GM20431 (cell line): ENCODE results near the gene ERMARD.

ENCODE experiments used
- in situ Hi-C: fragments of 300-500 bp; cut with MseI, MboI; formaldehyde crosslinking; loops from one replicate; pipeline ENCODE4 v1.15.0; 2020; ENCODE audit warnings: low sequenced_read_pairs; ENCODE audit not compliant: unreplicated experiment

The ERMARD gene

DNA sequence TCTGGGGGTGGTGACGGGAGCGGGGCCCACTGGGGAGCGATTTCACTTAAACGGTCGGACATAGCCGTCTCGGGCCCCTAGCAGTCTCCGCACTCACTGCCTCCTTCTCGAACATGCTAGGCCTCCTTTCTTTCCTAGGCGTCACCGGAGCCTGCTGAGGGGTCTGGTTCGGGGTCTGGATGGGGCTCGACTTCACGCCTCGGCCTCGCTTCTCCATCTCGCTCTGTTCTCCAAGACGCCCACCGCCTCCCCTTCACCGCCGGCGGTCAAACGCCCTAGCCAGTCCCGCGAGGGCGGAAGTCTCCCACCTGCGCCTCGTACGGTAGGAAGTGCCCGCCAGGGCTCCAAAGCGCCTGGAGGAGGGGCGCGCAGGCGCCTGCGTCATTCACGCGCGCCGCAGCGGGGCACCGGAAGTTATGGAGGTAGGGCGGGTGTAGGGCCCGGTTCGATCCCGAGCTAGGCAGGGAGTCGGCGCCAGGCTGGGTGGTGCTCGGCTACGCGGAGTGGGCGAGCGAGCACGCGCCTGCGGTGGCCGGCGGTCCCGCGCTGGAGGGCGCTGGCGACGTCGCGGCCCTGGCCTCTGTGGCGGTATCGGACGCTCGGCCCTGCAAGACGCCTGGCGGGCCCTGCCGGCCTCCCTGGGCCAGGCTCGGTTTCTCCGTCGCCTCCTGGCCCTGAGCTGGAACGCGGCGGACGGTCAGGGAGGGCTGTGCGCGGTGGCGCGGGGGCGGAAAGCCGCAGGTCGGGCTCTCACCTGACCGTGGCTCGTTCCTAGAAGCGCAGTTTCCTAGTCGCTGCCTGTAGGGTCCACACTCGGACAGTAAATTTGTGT lies at the start of gene ERMARD, which contains the start of gene DYNLT2:
ERMARD (plus strand) TSS at position 381 of the 832 bp plus-strand sequence; CDS start at position 417, 36 bp downstream.
DYNLT2 (minus strand) TSS at position 331 of the 832 bp plus-strand sequence; CDS start at position 217, 114 bp downstream.
- in situ Hi-C loops, result no loop called here

DNA sequence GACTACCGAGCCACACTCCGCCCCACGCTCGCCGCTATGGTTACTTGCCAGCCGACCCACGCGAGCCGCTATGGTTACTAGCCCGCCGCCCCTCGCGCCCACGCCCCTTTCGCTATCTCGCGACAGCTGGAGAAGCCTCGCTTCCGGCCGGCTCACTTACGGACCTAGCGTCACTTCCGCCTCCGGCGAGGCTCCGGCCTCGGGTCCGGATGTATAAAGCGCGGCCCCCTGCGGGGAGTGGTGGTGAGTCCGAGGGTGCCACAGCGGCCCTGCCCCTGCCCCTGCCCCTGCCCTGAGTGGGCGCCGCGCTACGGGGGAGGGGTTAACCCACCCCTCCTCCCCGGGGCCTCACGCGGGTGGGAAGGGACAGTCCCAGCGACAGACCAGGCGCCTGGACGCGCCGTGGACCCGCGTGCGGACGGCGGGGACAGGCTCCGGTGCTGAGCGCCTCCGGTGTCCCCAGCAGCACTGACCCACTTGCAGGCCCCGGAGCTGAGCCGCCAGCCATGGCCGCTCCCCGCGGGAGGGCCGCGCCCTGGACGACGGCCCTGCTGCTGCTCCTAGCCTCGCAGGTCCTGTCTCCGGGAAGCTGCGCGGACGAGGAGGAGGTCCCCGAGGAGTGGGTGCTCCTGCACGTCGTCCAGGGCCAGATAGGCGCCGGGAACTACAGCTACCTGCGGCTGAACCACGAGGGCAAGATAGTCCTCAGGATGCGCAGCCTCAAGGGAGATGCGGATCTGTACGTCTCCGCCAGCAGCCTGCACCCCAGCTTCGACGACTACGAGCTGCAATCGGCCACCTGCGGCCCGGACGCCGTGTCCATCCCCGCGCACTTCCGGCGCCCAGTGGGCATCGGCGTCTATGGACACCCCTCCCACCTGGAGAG lies 49.2 kb upstream of the ERMARD start, which contains the start of the genes C6orf120 and WDR27:
C6orf120 (plus strand) TSS at position 173 of the 886 bp plus-strand sequence; CDS start at position 507, 334 bp downstream.
WDR27 (minus strand) TSS at position 76 of the 886 bp plus-strand sequence. CDS start 13,024 bp downstream, outside the sequence.
- in situ Hi-C loops, result no loop called here

DNA sequence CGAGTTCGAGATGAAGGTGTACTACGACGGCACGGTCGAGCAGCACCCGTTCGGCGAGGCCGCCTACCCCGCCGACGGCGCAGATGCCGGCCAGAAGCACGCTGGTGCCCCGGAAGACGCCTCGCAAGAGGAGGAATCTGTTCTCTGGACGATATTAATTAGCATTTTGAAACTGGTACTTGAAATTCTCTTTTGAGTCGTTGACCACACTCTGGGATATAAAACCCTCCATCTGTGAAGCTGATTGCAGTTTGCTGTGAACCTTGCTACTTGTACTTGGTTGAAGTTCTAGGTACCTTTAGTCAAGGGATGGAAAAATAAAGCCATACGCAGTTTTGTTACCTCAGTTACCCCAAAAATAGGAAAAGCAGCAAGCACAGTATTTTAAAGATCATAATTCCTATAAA lies 48.6 kb upstream of the ERMARD start:
- in situ Hi-C loops, result no loop called here

DNA sequence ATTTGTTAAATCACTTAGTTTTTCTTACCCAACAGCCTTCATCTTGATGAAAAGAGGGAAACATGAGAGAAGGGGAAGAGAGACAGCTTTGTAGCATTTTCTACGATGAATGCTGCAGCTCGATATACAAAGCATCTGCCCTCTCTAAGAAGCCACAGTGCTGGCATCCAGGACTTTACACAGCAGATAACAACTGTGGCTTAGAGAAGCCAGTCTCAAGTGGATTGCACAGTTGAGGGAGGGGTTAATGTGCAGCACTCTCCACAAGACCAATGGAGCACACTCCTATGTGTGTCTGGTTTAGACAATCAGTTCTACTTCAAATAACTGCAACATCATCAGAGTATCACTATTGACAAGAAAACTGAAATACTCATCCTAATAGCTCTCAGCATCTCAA lies 43.6 kb upstream of the ERMARD start:
- in situ Hi-C loops, result no loop called here

DNA sequence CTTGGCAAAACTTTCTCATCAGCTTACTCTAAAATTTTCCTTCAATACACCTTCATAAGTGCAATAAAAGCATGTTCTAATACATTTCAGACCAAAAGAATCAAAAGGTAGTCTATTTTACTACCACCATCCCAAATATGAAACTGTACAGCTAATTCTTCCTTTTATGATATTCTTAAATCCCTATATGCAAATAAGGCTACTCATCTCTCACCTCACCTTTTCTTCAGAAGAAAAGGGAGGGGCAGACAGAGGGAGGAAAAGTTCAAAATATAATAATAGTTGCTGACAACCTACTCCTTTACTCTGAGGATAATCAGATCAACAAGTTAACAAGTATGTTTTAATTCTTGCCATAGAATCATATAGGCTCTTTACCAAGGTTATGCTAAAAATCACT lies 42.1 kb upstream of the ERMARD start:
- in situ Hi-C loops, result no loop called here

DNA sequence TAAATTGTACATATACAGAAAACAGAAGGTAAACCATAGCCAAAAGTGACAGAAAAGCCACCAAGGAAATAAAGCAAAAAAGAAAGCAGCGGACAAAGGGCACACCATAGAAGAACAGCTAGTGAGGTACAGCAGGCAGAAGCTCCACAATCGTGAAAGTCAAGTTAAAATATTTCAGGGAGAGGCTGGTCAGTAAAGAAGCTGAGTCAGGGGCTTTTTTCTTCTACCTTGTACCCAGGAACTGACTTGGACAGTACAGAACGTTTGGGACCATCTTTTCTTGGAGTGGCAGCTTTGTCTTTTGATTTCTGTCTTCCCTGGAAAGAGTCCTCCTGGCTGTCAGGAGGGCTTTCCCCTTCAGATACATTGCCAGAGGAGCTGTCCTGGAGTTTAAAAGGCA lies 41.4 kb upstream of the ERMARD start:
- in situ Hi-C loops, result no loop called here

DNA sequence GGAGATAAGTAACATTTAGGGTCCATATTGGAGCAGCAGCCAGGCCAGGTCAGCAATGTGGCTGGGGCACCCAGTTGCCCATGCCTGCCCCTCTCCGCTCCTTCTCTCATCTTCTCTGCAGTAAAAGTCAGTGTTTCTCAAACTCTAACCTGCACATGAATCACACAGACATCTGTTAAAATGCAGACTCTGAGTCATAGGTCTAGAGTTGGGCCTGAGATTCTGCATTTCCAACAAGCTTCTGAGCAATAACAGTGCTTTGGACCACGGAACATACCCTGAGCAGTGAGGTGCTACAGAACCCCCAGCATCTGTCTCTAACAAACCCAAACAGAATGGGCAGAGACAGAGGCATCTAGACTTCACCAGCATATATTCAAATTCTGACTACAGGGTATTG lies 37.2 kb upstream of the ERMARD start:
- in situ Hi-C loops, result no loop called here

DNA sequence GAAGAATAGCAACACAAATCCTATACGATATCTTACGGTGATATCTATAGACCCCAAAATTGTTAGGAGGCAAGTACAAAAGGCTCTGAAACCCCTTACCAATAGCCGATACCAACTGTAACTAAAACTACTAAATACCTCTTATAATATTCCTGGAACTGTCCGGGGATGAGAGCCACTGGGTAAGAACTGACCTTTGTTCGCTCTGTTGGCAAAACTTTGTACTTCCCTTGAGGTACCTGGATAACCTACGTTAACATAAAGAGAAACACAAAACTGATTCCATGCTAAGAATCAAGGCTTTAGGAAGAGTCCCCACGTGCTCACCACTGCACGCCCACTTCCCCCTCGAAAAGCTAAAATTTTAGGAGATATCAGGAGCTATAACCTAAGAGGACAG lies 36.8 kb upstream of the ERMARD start:
- in situ Hi-C loops, result no loop called here

DNA sequence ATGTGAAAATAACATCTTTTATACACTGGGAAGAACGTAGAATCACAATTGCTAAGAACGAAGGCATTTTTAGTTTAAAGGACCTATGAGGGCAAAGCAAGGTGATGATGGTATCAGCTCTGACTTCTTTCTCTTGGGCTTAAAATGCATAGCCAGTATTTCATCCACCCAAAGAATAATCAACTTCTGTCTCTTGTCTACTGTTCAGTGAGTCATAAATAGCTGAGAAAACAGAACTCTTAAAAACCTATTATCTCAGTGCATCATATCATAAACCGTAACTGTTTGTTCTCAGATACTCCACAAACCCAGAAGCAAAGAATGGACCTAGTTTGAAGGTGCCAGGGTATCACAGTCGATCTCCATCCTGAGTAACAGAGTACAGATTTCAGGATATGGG lies 32.3 kb upstream of the ERMARD start:
- in situ Hi-C loops, result no loop called here

DNA sequence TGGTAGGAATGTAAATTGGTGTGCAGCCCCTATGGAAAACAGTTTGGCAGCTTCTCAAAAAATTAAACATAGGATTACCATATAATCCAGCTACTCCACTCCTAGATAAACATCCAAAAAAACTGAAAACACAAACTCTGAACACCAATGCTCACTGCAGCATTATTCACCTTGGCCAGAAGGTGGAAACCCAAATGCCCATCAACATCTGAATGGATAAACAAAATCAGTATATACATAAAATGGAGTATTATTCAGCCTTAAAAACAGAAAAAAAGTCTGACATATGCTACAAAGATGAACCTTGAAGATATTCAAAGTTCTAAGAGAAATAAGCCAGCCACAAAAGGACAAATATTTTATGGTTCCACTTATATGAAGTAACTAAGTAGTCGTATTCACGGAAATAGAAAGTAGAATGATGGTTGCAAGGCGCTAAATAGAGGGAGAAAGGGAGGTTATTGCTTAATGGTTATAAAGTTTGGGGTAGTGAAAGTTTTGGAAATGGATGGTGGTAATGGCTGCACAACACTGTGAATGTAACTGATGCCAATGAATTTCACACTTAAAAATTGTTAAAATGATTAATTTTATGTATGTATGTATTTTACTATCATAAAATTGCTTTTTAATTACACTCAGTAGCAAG lies 31.1 kb upstream of the ERMARD start:
- in situ Hi-C loops, result no loop called here

DNA sequence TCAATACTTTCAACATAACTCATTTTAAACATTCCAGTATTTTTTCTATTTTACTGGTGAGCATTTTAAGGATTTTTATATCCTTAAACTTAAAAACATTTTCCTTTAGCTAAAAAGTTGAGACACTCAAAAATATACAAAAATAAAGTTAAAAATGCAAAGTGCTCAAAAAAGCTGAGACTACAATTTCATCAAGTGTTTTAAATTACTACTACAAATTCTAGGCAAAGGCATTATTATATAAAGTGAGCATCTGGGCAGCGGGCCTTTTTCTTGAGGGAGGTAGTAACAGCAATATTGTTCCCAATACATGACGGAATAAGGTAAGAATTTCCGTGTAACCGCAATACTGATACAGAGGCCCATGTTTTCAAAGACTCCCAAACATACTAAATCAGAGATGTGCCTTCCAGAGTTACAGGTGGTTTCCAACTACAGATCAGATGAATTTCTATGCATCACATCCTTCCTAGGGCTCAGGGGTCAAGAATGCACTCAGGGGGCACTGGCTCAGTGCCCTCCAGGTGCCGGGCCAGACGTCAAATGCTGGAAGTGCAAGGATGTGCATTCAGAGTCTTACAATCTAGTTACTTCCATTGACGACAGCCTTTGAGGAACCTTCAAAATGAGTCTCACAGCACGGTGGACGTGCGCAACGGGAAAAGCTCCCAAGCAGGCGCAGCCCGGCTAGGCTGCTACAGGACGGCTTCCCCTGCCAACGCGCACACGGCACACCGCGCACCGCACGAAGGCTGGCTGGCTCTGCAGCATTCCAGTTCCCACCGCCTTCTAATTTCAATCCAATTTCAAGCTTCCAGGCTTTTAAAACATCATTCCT lies 28.8 kb upstream of the ERMARD start:
- in situ Hi-C loops, result no loop called here

DNA sequence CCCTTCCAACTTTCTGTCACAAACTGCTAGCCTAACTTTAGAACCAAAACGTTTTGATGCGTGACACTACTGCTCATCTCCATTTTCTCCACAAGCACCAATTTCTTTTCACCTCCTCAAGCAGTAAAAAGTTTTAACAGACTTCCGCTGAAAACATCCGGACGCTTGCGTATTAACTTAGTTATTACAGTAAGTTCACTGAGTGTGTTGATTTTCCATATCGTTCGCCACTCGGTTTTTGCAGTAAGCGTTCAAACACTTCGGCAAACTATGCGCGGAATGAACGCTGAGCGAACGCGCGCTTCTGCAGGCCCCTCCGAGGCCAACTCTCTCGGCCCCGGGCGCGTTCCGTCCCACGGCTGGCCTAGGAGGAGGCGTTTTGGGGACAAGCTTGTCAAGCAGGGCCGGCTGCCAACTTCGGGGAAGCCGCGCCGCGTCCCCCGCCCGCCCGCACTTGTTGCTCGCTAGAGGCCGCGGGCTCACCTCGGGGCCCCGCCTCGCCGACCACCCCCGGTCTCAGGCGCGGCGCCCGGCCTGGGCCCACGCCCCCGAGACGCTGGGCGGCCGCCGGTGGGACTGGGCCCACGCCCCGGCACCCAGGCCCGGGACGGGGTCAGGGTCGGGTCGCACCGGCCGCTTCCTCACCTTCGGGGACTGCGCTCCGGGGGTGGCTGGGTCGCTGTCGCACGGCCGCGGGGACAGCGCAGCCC lies 28.1 kb upstream of the ERMARD start:
- in situ Hi-C loops, result no loop called here

DNA sequence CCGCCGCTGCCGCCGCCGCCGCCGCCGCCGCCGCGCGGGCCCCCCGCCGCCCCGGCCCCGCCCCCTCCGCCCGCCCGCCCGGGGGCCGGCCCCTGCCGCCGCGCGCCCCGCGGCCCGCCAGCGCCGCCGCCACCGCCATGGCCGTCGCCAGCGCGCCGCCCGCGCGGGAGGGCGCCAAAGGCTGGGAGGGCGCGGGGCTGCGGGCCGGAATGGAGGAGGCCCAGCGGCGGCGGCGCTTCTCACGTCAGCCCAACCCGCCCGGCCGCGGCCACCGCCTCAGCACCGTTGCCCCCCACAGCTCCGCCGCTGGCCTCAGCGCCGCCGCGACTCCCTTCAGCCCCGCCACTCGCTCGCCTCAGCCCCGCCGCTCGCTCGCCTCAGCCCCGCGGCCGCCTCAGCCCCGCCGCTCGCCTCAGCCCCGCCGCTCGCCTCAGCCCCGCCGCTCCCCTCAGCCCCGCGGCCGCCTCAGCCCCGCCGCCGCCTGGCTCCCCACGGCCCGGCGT lies 27.4 kb upstream of the ERMARD start:
- in situ Hi-C loops, result no loop called here

DNA sequence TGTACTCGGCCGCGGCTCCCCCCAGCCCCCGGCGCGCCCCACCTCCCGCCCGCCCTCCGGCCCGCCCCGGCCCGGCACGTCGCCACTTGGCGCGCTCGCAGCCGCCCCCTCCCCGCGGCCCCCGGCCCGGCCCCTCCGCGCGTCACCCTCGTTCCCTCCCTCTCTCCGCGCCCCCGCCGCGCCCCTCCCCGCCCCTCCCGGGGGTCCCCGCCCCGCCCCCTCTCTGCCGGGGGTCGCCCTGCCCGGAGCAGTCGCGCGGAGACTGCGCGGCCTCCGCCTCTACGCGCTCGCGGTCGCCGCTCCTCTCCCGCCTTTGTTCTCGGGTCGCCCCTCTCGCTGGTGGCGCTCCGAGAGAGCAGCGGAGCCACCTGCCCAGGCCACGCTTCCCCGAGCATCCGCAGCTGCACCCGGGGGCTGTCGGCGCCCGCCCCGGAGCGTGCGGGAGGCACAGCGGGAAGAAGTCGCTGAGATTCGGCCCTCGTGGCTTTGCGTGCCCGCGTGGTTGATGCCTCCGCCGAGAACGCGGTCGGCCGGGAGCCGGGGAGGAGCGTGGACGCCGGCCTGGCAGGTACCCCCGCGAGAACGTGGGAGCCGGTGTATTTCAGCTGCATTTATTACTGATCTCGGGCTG lies 26.8 kb upstream of the ERMARD start, which contains the start of gene PHF10:
PHF10 (minus strand) TSS at position 7 of the 631 bp plus-strand sequence. CDS start 569 bp downstream, outside the sequence.
- in situ Hi-C loops, result no loop called here

DNA sequence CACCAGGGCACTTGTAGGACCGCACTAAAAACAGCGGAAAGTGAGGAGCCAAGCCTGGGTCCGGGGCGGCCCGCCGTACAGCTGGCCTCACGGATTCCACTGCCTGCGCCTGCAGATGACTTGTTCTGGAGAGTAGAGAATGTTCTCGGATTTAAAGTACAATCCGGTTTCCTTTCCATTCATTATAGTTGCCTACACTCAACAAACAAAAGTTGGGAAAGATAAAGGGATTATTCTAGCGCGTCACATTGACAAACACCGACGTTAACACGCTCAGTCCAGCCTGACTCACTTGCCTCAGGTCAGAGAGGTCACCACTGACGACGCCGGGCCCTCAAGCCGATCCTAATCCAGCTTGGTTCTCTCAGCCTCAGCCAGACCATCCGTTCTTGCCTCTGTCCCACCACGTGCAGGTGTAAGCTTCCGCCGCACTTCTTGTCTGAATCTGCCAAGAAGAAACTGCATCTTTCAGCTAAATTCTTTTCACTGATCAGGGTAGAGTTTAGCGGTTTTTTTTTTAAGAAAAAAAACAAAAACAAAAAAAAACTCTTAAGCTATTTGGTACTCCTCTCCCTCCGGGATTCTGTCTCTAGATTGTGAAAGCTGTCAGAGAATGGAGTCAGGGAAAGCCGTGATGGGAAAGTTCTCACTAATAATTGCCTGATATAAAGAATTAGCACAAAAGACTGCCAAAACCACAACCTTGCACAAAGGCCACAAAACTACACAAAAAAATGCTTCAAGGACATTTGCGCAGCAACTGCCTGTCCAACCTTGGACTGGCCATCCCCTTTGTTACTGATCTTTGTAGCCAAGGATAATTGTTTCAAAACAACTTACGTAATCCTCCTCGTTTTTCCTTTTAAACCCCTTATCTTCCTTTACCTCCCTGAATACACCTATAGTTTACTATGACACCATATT lies 26.0 kb upstream of the ERMARD start:
- in situ Hi-C loops, result no loop called here

DNA sequence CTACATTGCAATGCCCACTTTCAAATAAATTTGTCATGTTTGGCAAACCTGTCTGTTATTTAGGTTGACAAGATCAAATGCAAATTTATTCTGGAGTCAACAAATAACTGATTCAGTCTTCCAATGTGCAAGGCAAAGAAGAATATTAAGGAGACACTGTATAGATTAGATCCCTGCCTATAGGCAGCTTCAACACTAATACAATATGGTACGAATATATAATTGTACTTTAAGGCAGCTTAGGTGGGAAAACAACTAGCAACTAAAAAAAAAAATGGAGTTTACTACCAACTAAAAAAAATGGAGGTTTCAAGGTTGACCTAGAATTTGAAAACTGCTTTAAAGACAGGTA lies 25.4 kb upstream of the ERMARD start:
- in situ Hi-C loops, result no loop called here

DNA sequence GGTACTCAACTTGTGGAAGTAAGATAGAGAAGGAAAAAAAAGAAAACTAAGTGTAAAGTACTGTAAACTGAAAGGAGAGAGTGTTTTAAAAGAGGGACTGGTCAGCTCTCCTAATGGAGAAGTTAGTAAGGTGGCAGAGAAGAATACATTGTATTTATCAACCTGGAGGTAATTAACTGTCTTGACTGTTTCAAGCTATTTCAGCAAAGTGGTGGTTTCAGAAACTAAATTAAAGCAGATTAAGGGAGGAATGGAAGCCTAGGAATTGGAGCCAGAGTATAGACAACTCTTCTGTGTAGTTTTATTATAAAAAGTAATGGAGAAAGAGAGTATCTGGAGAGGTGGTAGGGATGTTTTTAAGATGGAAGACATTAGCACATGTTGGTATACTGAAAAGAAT lies 24.5 kb upstream of the ERMARD start:
- in situ Hi-C loops, result no loop called here
